ENCODE data around the gene ZNF469.

DNA sequence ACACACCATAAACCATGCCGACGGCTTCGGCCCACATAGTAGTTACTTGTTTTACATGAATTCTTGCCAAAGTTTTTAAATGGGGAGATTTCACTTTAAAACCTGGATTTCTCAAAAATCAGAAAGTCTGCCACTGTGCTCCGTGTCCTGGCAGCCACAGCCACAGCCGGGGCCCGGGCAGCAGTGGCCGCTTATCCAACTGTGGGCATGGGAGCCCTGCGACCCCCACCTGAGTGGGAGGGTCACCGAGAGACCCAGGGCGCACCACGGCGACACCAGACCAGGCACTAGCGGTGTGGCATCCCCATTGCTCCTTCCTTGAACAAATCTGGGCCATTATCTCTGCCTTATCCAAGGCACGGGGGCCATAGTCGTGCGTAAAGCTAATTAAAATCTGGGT lies 30.0 kb downstream of the ZNF469 start:
- TF ChIP-seq POLR2A (IDR thresholded peaks at IDR 0.05) (no peak), POLR2AphosphoS5 (IDR thresholded peaks at IDR 0.05) (no peak), EP300 (IDR thresholded peaks at IDR 0.05; ENCODE audit: low read depth) (no peak)
- TF ChIP-seq, protein P1, sequence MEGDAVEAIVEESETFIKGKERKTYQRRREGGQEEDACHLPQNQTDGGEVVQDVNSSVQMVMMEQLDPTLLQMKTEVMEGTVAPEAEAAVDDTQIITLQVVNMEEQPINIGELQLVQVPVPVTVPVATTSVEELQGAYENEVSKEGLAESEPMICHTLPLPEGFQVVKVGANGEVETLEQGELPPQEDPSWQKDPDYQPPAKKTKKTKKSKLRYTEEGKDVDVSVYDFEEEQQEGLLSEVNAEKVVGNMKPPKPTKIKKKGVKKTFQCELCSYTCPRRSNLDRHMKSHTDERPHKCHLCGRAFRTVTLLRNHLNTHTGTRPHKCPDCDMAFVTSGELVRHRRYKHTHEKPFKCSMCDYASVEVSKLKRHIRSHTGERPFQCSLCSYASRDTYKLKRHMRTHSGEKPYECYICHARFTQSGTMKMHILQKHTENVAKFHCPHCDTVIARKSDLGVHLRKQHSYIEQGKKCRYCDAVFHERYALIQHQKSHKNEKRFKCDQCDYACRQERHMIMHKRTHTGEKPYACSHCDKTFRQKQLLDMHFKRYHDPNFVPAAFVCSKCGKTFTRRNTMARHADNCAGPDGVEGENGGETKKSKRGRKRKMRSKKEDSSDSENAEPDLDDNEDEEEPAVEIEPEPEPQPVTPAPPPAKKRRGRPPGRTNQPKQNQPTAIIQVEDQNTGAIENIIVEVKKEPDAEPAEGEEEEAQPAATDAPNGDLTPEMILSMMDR (IDR thresholded peaks at IDR 0.05): no peak

Measured in transverse colon (tissue), 4 donors.